ENCODE measurements around the gene TMEM81. TPM values are rescaled to one million over a fixed set of nuclear protein-coding genes. Genes with fewer than 3 reads are reported as not detected.

TMEM81 gene
- polyA plus RNA-seq, 3 donors, result 3.7 to 4.7 (median 3.8) TPM

DNA sequence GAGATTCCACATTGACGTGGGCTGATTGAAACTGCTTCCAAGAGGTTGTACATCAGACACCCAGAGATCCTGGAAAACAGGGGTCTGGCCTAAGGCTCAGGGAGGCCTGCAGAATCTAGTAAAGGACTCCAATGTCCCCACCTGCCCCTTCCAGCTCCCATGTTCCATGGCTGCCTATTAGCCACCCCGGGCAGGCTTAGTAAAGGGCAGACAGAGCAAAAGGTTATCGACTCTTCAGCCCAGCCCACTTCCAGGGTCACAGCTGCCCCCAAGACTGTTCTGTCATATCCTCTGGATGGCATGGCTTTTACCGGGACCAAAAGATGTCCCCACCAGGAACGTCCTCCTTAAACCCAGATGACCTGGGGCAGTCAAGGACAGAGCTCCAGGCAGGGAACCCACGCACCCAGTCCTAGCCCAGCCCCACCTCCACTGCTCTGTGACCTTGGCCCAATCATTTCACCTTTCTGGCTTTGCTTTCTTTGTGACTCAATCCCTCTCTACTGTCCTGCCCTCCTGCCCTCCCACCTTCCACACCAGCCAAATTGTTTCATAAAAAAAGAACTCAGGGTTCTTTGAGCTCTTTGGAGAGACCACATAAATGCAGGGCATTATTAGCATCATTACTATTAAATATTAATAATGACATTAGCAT lies 46.0 kb downstream of the TMEM81 start:
- DNase-seq, result no peak

DNA sequence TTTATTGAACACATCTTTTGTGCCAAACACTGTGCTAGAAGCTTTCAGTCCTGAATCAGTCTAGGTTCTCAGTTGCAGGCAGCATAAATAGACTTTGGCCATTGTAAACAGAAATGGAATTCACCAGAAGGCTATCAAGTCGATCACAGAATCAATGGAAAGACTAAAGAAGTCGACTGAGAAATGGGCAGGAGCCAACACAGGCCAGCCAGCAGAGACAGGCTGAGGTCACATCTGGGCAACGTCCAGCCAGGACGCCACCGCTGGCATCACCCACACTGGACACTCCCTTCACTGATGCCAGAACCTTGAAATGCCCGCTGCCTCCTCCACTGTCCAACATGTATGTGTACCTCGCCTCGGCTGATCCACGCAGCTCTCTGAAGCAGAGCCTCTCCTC lies 46.7 kb downstream of the TMEM81 start:
- no peak for DNase-seq

Other genes with a start within 250 kb of the TMEM81 start
- 10 to 100 TPM; 16.6 to 32.2 (median 24.9) TPM for gene NFASC, start 213.6 kb downstream of the TMEM81 start, polyA plus RNA-seq (ENCODE audit: insufficient read length in 3 of 3)
- 1 to 10 TPM in 1 of 3 donors, under 1 TPM in 2; 0.77 to 1.1 (median 0.86) TPM for gene CNTN2, start 41.2 kb downstream of the TMEM81 start, polyA plus RNA-seq (ENCODE audit: insufficient read length in 3 of 3)
- gene RBBP5, start 37.5 kb upstream of the TMEM81 start, polyA plus RNA-seq (ENCODE audit: insufficient read length in 3 of 3), result 10 to 100 TPM; 15.4 to 23.7 (median 18.8) TPM
- gene DSTYK, start 127.2 kb upstream of the TMEM81 start, polyA plus RNA-seq (ENCODE audit: insufficient read length in 3 of 3), result 10 to 100 TPM; 15.2 to 20.8 (median 18.0) TPM
- 10 to 100 TPM in 1 of 3 donors, 1 to 10 TPM in 2; 7.2 to 10.3 (median 7.3) TPM for gene TMCC2, start 143.5 kb upstream of the TMEM81 start, polyA plus RNA-seq (ENCODE audit: insufficient read length in 3 of 3)
- gene NUAK2, start 237.3 kb upstream of the TMEM81 start, polyA plus RNA-seq (ENCODE audit: insufficient read length in 3 of 3), result 10 to 100 TPM in 2 of 3 donors, 1 to 10 TPM in 1; 8.6 to 12.1 (median 11.1) TPM